Astrocyte of the spinal cord (primary cell): Measurements from ENCODE around the gene HMGN3.

Experiments
- DNase-seq: peaks from one replicate; pipeline ENCODE4 v3.0.0; 2011; ENCODE audit warnings: low read depth, low spot score
- H3K4me3 ChIP-seq: 2 replicates; pipeline ENCODE4 v1.5.1; 2011; ENCODE audit warnings: low read depth, mild to moderate bottlenecking, low read length, moderate library complexity
- in situ Hi-C: cut with HindIII; loops from 2 replicates; pipeline ENCODE4 v1.10.0; 2017; ENCODE audit warnings: low sequenced_read_pairs
- TF ChIP-seq, protein P1 (sequence below): IDR thresholded peaks from 2 replicates; pipeline ENCODE4 v1.5.1; 2012; ENCODE audit warnings: low read depth, mild to moderate bottlenecking, low read length, inconsistent platforms

The HMGN3 gene

GRCh38 chr6:79226660-79227059 is 7.8 kb downstream of the HMGN3 start:
- no peak for DNase-seq
- in situ Hi-C loops: no loop called here
- TF ChIP-seq, protein P1, sequence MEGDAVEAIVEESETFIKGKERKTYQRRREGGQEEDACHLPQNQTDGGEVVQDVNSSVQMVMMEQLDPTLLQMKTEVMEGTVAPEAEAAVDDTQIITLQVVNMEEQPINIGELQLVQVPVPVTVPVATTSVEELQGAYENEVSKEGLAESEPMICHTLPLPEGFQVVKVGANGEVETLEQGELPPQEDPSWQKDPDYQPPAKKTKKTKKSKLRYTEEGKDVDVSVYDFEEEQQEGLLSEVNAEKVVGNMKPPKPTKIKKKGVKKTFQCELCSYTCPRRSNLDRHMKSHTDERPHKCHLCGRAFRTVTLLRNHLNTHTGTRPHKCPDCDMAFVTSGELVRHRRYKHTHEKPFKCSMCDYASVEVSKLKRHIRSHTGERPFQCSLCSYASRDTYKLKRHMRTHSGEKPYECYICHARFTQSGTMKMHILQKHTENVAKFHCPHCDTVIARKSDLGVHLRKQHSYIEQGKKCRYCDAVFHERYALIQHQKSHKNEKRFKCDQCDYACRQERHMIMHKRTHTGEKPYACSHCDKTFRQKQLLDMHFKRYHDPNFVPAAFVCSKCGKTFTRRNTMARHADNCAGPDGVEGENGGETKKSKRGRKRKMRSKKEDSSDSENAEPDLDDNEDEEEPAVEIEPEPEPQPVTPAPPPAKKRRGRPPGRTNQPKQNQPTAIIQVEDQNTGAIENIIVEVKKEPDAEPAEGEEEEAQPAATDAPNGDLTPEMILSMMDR: no peak
- no peak overlapping the region for H3K4me3 ChIP-seq

GRCh38 chr6:79225717-79226599 is 8.5 kb downstream of the HMGN3 start:
- H3K4me3 ChIP-seq: no peak overlapping the region
- TF ChIP-seq, protein P1: no peak
- in situ Hi-C loops: no loop called here
- no peak for DNase-seq

DNA sequence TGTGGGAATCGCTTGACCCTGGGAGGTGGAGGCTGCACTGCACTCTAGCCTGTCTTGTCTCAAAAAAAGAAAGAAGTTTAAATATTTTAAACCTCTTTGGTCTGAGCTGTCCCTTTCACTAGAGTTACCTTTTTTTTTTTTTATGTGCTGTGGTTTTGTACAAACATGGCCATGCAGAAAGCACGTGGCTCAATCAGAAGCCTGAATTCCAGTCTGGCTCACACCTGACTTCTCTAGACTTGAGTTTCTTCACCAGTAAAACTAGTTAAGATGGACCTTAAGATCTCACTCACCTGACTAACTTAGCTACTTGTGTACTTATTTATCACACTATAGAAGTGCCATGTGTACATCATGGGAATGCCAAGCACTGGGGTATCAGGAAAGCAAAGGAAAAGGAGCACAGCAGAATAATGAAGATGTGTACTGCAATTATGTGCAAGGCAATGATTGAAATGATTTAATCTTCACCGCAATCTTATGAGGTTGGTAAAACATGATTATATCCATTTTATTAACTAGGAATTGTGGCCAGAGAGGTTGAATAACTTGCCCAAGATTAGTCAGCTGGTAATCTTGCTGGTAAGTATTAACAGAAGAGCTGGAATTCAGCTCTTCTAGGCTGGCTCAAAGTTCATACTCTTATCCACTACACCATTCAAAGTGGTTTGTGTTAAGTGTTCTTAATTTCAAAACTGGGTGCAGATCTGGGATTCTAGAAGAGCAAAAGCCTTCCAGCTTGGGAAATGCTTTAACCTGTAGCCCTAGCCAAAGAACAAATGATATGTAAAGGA is 10.7 kb downstream of the HMGN3 start:
- no peak for DNase-seq
- H3K4me3 ChIP-seq: no peak overlapping the region
- in situ Hi-C loops: no loop called here
- TF ChIP-seq, protein P1: no peak

DNA sequence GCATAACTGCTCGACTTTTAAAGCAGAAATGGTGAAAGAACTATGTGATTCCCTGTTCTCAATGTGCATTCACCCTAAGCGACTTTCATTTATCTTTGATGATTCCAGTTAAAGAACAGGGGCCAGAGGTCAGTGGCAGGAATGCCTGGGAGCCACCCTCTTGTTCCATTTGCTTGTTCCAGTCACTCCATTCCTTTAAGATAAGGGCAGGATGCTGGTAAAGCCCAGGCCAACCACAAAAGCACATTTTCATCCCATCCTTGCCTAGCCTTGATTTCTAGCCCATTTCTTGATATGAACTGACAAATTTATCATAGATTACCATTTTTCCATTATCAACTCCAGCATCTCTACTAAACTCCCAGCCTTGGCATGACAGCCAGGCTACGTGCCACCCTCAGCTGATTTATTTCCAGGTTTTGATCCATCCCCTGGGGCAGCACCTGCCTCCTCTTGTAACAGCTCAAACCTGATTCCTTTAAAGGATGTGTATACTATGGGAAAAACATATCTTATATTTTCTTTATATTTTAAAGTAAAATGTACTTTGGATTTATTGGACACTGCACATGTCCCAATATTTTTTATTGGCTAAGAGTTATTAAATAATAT is 19.2 kb downstream of the HMGN3 start:
- no peak for DNase-seq
- in situ Hi-C loops: no loop called here
- TF ChIP-seq, protein P1: no peak
- no peak overlapping the region for H3K4me3 ChIP-seq

DNA sequence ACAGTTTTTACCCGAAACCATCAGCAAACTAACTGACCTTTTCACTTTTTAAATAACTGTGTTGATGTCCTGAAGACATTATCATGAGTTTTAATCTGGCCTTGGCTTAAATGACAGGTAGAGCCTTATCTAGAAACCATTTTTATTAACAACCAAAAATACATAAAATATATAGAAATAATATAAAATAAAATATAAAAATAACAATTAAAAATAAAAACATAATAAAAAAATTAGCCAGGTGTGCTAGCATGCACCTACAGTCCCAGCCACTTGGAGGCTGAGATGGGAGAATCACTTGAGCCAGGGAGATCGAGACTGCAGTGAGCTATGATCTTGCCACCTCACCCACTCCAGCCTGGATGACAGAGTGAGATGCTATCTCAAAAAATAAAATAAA is 21.6 kb downstream of the HMGN3 start:
- DNase-seq: no peak
- in situ Hi-C loops: no loop called here
- TF ChIP-seq, protein P1: no peak
- H3K4me3 ChIP-seq: no peak overlapping the region

DNA sequence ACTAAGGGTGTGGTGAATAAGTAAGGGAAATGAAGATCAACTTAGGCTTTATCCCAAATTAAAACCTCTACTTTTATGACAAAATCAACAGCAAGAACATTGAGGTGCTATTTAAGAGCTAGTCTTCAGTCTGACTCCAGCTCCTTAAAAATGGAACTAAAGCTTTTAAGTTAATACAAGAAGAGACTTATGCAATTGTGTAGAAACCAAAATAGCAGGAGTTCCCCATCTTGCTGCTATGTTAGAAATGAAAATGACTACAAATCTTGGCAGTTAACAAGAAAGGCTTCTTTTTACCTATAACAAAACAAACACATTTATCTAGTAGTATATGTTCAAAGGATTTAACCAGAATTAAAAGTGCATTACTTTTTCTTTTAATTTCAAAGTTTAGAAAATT is 25.7 kb downstream of the HMGN3 start:
- H3K4me3 ChIP-seq: no peak overlapping the region
- in situ Hi-C loops: no loop called here
- DNase-seq: no peak
- TF ChIP-seq, protein P1: no peak
